ENCODE measurements around the gene ZNF20.
A peak's percentile ranks its signal among the peaks of the same experiment; 100 is the strongest.

Gene ZNF20

GRCh38 chr19:12162882-12163806 lies 23.0 kb upstream of the ZNF20 start, which contains the start of gene ZNF136:
TSS of gene ZNF136 (plus strand) at chr19:12163096. CDS start at chr19:12163204, 108 bp downstream.
- TF ChIP-seq OSR1 (CRISPR knock-in tag; IDR thresholded peaks at IDR 0.05) (no peak), ZNF8 (CRISPR knock-in tag; IDR thresholded peaks at IDR 0.05) (no peak), SNAI2 (CRISPR knock-in tag; IDR thresholded peaks at IDR 0.05) (no peak), CSRNP3 (CRISPR knock-in tag; IDR thresholded peaks at IDR 0.05) (no peak)
- ATAC-seq, result peak; percentile 99

GRCh38 chr19:12162513-12162881 lies 22.3 kb upstream of the ZNF20 start:
- ATAC-seq, result no peak
- TF ChIP-seq ZFP30 (CRISPR knock-in tag; IDR thresholded peaks at IDR 0.05), result no peak
- TF ChIP-seq CSRNP3 (CRISPR knock-in tag; IDR thresholded peaks at IDR 0.05), result no peak
- no peak for TF ChIP-seq ARNTL (CRISPR knock-in tag; IDR thresholded peaks at IDR 0.05; ENCODE audit: borderline replicate concordance, low read depth)
- no peak for TF ChIP-seq OSR1 (CRISPR knock-in tag; IDR thresholded peaks at IDR 0.05)
- no peak for TF ChIP-seq CREB5 (CRISPR knock-in tag; IDR thresholded peaks at IDR 0.05; ENCODE audit: low read depth)
- TF ChIP-seq TCF4 (CRISPR knock-in tag; IDR thresholded peaks at IDR 0.05; ENCODE audit: borderline replicate concordance), result no peak
- TF ChIP-seq BACH2 (CRISPR knock-in tag; IDR thresholded peaks at IDR 0.05; ENCODE audit: borderline replicate concordance), result no peak
- TF ChIP-seq TSHZ2 (CRISPR knock-in tag; IDR thresholded peaks at IDR 0.05), result no peak
- no peak for TF ChIP-seq ISL1 (CRISPR knock-in tag; IDR thresholded peaks at IDR 0.05)
- no peak for TF ChIP-seq SNAI2 (CRISPR knock-in tag; IDR thresholded peaks at IDR 0.05)
- no peak for TF ChIP-seq PPARA (CRISPR knock-in tag; IDR thresholded peaks at IDR 0.05; ENCODE audit: borderline replicate concordance)
- no peak for TF ChIP-seq PATZ1 (CRISPR knock-in tag; IDR thresholded peaks at IDR 0.05; ENCODE audit: borderline replicate concordance)

- ATAC-seq, result no peak
- TF ChIP-seq ZNF565 (CRISPR knock-in tag; conservative IDR thresholded peaks at IDR 0.05; ENCODE audit: low read depth) (no peak), BACH2 (CRISPR knock-in tag; IDR thresholded peaks at IDR 0.05; ENCODE audit: borderline replicate concordance) (no peak), ARNTL (CRISPR knock-in tag; IDR thresholded peaks at IDR 0.05; ENCODE audit: borderline replicate concordance, low read depth) (no peak), SNAI2 (CRISPR knock-in tag; IDR thresholded peaks at IDR 0.05) (no peak), TSHZ2 (CRISPR knock-in tag; IDR thresholded peaks at IDR 0.05) (no peak), TCF4 (CRISPR knock-in tag; IDR thresholded peaks at IDR 0.05; ENCODE audit: borderline replicate concordance) (no peak), CSDC2 (CRISPR knock-in tag; IDR thresholded peaks at IDR 0.05) (no peak), ESRRG (CRISPR knock-in tag; IDR thresholded peaks at IDR 0.05) (no peak), ISL1 (CRISPR knock-in tag; IDR thresholded peaks at IDR 0.05) (no peak), GLIS3 (CRISPR knock-in tag; IDR thresholded peaks at IDR 0.05) (no peak), CREB5 (CRISPR knock-in tag; IDR thresholded peaks at IDR 0.05; ENCODE audit: low read depth) (no peak), PPARA (CRISPR knock-in tag; IDR thresholded peaks at IDR 0.05; ENCODE audit: borderline replicate concordance) (no peak), ZC3H10 (CRISPR knock-in tag; IDR thresholded peaks at IDR 0.05) (no peak), CSRNP3 (CRISPR knock-in tag; IDR thresholded peaks at IDR 0.05) (no peak)
These were observed 19.7 kb upstream of the ZNF20 start for GRCh38 chr19:12159773-12160414.
